Uterus (tissue), 2 donors: Measurements from ENCODE around the gene GINM1.

ENCODE experiments used
- CTCF ChIP-seq, 4 experiments: fragments of 200-600 bp in 2 of 4; fragments of 450-650 bp in 2 of 4; sonication (generic) in 2 of 4; IDR thresholded peaks; one replicate each; pipeline ENCODE4 v1.5.1; 2016 to 2019; ENCODE audit warnings: antibody characterized with exemption in 4 of 4, mild to moderate bottlenecking in 2 of 4, moderate library complexity in 1 of 4
- POLR2A ChIP-seq, 2 donors: fragments of 450-650 bp; IDR thresholded peaks; one replicate each; pipeline ENCODE4 v1.6.1; 2016; ENCODE audit warnings: antibody characterized with exemption in 2 of 2, mild to moderate bottlenecking in 1 of 2, moderate library complexity in 1 of 2

GRCh38 chr6:149563928-149564325 lies 2.2 kb upstream of the GINM1 start:
- TF ChIP-seq POLR2A (IDR thresholded peaks at IDR 0.05), result no peak
- no peak for TF ChIP-seq CTCF (IDR thresholded peaks at IDR 0.05)
